CD4-positive, alpha-beta T cell treated with Interleukin-21 for 1 hour (primary cell): ENCODE results near the gene EN2.

Experiments used
- DNase-seq: peaks from one replicate; pipeline ENCODE4 v3.0.0-alpha.2; 2020

The EN2 gene

DNA sequence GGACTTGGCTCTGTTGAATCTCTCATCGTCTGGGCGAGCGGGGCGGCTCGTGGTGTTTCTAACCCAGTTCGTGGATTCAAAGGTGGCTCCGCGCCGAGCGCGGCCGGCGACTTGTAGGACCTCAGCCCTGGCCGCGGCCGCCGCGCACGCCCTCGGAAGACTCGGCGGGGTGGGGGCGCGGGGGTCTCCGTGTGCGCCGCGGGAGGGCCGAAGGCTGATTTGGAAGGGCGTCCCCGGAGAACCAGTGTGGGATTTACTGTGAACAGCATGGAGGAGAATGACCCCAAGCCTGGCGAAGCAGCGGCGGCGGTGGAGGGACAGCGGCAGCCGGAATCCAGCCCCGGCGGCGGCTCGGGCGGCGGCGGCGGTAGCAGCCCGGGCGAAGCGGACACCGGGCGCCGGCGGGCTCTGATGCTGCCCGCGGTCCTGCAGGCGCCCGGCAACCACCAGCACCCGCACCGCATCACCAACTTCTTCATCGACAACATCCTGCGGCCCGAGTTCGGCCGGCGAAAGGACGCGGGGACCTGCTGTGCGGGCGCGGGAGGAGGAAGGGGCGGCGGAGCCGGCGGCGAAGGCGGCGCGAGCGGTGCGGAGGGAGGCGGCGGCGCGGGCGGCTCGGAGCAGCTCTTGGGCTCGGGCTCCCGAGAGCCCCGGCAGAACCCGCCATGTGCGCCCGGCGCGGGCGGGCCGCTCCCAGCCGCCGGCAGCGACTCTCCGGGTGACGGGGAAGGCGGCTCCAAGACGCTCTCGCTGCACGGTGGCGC is at the start of gene EN2:
Gene EN2, plus strand, starts transcription at position 19 of the 767 bp plus-strand sequence. Its CDS starts 249 bp downstream, at position 268.
- no peak for DNase-seq

DNA sequence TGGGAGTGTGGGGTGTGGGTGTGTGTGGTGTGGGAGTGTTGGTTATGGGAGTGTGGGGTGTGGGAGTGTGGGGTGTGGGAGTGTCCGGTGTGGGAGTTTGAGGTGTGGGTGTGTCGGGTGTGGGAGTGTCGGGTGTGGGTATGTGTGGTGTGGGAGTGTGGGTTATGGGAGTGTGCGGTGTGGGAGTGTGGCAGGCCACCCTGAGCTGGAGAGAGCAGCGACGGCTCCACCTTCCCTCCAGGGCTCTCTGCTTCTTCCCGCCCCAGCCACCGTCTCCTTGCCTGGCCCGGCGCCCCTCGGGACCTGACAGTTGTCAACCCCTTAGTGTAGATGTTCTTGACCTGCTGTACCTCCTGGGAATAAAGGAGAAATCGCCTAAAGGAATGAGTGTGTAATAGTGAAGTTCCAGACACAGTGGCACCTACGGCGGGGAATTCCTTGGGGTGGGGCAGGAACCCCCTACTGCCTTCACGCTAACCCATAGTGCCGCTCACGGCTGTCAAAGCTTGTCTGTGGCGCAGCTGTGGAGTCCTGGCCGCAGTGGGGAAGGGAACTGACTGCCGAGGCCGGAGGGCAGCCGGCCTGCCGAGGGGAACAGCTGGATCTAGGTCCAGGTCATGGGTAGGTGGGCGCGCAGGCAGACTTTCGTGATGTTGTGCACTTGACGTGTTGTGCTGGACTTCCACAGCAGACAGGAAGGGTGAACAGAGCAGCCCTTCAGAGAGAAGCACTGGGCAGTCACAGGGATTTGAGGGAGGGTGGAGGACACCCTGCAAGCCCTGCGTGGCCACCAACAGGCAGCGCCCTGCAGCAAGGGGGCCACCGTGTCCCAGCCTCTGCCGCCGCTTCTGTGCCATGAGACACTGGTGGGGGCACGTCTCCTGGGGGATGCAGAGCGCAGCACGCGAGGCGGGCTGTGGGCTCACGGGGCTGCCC is 49.0 kb upstream of the EN2 start:
- no peak for DNase-seq

DNA sequence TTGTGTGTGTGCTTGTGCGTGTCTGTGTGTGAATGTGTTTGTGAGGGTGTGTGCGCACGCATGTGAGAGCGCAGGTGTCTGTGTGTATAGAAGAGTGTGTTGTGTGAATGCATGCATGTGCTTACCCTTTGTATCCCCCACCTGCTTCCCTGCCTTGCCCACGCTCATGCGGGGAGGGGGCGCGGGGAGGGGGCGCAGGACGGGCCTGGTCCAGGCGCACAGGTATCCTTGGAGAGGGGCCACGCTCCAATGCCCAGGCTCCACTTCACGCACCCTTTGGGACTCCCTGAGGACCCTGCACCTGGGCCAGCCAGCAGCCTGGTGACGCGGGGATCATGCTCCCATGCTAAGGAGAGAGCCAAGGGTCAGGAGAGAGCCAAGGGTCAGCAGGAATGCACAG is 47.9 kb upstream of the EN2 start:
- DNase-seq = no peak

DNA sequence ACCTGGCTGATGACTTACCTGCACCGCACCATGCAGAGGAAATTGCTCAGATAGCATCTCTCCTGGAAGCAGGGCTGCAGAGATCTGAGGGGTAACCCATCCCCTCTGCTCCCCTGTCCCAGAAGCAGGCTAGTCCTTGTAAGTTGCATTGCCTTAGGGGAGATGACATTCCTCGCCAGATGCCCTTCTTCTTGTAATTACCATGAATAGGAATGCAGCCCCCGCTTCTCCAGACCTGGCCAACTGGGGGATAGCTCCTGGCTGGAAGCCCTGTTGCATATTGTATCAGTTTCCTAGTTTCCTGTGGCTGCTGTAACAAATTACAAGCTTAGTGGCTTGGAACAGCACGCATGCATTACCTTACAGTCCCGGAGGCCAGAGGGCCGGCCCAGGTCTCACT is 47.5 kb upstream of the EN2 start:
- no peak for DNase-seq

DNA sequence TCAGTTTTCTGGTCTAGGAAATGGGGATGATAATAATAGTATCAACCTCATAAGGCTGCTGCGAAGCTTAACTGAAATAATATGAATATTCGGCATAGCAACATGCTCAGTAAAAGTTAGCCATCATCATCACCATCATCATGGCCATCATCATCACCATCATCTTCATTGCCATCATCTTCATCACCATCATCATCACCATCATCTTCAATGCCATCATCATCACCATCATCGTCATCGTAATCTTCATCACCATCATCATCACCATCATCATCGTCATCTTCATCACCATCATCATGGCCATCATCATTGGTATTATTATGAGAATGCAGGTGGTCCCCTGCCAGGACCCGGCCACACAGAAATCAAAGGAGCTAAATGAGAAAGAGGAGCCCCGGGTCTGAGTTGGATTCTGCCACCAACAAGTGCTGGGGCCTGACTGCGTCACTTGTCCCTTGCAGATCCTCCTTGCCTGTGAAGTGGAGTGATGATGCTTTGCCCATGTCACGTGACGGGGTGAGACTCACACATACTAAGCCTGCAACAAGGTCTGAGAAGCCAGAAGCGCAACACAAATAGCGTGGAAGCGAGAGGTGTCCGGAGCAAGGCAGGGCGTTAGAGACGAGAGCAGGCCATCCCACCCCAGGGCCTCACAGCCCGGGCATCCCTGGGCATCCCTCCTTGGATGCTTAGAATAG is 46.1 kb upstream of the EN2 start:
- DNase-seq = no peak

DNA sequence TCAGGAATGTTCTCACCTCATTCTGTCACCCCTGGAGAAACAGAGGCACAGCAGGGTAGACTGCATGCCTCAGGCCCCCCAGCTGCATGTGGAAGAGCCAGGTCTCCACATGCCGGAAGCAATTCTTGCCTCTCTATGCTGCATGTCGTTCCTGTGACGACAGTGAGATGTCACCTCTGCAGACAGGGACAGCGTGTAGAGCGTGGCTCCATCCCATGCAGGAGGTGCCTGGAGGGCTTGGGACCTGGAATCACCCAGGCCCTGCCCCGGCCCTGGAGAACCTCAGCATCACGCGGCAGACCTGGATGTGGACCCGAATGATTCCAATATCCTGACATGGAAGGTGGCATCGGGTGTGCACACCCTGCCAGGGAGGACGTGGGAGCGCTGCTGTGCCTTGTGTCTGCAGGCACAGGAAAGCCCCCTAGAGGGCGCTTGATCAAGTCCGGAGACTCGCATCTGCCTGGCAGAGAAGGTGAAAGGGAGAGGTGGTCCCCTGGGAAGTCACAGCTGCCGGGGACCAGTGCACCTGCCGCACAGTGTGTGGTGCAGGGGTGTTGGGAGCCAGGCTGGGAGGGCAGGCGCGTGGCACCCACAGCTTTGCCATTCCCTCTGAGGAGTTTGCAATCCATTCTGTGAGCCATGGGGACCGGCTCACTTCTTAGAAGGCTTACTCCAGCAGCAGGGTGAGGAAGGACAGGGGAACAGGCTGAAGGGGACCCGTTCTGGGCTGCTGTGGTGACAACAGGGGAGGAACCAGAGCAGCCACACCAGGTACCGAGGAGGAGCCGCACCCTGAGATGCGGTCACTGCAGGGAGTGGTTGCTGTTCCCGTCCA is 45.3 kb upstream of the EN2 start:
- peak; percentile 22 for DNase-seq

DNA sequence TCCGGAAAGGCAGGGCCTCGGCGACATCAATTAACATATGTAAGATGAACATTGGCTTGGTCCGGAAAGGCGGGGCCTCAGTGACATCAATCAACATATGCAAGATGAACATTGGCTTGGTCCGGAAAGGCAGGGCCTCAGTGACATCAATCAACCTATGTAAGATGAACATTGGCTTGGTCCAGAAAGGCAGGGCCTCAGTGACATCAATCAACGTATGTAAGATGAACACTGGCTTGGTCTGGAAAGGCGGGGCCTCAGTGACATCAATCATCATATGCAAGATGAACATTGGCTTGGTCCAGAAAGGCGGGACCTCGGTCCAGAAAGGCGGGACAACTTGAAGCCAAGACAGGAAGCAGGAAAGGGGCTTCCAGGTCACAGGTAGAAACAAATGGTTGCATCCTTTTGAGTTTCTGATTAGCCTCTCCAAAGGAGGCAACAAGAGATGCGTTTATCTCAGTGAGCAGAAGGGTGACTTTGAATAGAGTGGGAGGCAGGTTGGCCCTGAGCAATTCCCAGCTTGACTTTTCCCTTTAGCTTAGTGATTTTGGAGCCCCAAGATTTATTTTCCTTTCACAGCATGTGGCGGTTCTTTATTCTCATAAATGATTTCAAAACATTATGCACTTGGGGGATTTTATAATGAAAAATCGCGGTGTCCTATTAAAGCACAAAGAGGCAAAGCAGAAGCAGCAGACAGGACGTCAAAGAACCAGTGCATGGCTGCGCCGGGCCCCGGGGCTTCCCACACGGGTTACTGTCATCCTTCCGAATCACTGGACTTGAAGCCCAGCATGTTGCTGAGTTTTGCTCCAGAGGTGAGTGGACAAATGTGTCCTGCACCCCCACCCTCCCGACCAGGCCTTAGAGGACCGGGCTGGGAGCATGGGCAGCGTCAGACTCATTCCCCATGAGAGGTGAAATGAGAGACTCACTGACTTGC is 43.1 kb upstream of the EN2 start:
- no peak for DNase-seq

DNA sequence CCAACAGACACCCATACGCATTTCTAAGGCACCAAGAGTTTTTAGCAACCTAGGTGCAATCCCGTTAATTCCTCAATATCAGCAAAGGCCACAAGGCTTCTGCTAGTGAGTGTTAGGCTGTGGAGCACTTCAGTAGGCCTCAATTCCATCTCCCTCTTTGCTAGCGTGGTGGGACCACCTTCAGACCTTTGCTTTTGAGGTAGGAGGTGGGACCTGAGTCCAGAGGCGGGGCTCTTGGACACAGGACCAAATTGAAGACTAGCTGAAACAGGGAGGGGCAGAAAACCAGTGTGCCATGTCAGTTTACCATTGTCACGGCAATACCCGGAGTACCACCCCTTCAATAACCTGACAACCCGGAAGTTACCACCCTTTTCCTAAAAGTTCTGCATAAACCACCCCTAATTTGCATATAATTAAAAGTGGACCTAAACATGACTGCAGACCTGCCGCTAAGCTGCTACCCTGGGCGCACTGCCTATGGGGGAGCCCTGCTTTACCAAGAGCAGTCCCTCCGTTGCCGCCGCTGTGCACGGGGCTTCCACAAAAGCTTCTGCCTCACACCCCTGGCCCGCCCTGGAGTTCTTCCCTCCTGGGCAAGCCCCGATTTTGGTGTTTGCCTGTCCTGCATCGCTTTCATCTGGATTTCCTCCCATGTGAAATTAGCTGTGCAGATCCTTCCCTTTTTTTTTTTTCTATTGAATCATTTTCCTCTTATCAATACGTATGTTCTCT is 41.1 kb upstream of the EN2 start:
- DNase-seq = no peak

DNA sequence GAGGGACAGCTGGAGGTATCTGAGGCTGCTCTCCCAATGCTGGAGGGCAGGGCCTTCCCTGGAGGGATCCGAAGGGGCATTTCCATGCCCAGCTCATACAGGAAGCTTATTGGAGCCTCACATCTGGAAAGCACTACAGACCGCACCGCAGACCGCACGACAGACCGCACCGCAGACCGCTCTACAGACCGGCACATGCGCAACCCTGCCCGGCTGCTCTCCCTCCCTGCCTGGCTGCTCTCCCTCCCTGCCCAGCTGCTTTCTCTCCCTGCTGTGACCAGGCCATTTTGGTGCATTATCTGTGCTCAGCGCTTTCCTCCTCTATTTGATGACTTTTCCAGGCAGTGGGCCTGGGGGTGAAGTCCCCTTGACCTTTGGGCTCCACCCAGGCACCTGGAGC is 39.6 kb upstream of the EN2 start:
- DNase-seq = no peak

DNA sequence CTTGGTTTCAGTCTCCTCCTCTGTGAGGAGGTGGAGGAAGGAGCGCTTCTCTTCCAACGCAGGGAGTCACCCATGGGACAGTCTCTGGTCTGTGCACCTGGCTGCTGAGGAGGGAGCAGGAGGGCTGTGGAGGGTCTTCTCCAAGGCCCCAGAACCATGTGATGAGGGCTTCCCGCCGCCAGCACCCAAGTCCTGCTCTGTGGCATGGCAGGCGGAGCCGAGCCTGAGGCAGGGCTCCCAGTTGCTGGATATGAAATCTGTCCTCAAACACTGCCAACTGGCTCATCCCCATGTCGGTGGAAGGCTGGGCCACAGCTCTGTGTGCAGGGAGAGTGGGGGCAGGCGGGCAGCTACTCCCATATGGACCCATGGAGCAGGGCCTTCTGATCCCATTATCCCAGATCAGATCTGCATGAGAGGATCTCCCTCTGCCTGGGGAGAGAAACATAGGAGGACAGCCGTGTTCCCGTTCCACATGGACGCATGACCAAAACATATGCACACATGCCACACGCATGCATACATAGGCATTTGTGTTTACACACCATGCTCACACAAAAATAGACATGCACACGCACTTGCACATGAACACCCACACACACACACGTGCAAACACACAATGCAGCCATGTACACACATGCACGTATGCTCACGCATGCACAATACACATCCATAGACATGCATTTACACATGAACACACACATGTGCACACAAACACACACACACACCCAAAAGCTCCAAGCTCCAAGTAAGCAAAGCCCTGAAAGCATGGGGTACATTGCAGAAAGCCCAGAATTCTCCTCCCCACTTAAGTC is 38.8 kb upstream of the EN2 start:
- no peak for DNase-seq

DNA sequence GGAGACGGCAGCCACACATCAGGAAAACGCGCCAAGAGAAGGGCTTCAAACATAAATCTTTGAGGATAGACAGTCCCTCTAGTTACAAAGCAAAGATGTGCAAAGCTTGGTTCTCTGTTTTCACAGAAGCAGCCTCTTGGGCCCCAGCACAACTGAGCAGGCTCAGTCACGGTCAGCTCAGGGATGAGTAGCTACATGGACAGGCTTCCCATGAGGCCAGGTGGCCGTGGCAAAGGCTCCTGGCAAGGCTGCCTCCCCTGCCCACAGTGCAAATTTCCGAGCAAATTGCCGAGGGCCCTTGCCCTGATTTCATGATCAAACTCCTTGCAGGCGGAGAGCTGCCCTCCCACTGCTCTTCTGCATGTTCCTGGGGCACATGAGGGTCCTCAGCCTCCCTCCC is 37.8 kb upstream of the EN2 start:
- no peak for DNase-seq

DNA sequence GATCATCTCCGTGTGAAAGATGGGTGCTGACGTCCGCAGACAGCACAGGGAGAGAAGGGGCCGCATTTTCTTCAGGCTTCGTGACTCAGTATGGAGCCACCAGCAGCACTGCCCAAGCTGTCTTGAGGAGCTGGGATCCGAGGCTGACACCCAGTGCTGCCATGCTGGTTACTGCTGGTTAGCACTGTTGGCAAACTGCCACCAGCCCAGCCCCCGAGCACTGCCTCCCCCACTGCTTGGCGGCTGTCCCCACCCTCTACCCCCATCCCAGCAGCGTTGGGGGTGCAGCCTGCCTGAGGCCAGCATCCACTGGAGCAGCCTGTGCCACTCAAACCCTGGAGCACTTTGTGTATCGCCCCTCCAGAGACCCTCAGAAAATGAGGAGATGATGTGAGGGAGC is 35.8 kb upstream of the EN2 start:
- DNase-seq = no peak

DNA sequence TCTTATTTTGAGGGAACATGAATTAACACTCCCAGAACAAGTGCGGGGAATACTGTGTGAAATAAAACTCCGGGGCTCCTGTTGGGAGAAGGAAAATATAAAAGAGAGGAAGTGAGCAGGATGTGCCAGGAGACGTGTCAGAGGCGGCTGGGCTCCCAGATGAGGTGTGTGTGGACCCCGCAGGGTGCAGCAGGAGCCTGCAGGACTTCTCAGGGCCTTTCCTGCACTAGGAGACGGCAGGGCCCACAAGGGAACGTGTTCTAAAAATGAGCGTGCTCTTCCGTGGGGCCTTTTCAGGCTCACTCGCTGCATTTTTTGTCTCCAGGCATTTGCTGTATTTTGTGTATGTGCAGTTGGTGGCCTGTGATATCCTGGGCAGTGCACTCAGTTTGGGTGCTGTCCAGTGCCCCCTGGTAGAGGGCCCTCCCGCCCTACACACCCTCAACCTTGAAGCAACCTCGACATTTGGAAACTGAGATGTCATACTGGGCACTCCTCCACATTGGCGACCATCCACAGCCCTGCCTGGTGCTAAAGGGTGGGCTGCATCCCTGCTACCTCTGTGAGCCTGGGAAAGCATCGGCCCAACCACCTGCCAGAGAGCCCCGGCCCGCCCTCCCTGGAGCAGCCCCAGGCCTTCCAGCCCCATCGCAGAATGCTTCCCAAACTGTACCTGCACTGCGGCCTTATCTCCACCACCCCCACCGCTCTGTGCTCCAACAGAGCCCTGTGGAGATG is 35.2 kb upstream of the EN2 start:
- no peak for DNase-seq

DNA sequence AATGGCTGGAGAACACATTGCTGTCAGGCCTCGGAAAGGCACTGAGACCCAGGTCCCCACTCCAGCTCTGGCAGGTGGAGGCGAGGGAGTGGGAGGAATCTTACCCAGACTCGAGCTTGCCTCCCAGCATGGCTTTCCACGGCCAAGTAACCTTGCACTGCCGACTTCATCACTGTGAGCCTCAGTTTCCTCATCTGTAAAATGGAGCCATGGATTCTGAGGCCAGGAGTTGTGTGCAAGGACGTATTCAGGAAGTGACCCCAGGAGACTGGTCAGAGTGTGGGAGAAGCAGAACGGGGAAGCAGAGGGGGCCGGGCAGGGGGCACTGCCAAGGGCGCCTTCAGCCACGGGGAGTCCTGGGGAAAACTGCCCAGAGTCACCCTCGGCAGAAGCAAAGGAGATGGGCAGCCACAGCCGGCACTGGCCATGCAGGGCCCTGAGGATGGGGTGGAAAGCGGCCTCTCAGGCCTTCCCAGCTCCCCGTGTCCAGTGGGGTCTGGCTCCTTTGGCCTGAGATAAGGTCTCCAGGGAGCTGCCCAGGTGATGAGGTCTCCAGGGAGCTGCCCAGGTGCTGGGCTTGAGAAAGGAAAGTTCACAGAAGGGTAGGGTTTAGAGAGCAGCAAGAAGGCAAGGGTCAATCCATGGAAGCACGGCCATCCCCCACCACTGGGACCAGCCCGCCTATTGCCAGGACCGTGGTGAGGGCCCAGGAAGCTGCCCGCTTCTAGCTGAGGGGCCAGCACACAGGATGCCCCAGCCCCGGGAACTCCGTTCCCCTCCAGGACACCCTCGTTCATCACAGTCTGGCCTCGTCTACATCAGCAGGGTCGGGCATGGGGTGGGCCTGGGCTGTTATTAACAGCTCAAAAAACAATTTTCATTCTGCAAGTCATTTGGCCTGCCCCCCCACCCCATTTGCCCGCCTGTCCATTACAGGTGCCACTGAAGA is 34.3 kb upstream of the EN2 start:
- DNase-seq = no peak

DNA sequence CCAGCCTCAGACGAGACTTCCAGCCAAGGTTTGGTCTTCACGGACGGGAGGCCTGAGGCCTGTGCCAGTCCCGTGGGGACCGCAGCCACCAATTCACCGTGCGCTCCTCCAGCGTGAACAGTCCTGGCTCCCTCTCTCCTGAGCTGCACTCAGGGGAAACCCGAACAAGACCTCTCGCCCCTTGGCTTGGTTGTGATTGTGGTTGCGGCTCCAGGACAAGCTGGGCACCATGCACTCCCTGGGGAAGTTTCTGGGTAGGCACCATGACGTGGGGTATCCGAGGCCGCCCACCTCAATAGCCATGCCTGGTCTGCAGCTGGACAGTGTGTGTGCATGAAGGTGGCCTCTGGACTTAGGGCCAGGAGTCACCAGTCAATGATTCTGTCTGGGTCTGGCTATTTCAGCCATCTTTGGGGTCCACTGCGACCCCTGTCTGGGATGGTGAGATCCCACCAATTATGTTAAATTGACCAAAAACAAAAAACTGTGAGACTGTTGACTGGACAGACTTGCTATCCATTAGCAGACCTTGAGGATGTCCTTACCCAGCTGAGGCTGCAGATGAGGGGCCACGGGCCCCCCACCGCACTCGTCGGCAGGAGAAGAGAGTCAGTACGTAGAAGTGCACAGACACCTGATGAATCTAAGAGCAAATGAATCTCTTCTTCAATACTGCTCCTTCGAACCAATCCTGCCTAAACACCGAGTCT is 33.5 kb upstream of the EN2 start:
- DNase-seq = no peak

DNA sequence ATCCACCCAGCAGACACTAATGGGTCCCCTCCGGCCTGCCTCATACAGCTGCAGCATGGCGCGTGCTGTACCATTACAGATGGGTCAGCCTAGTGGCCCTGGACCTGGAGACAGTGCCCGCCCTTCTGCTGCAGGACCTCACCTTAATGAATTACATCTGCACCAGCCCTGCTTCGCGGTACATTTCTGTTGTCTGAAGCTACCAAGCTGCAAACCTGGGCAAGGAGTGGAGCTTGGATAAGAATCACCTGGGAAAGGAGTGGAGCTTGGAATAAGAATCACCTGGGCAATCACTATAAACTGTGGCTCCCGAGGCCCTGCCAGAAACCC is 33.0 kb upstream of the EN2 start:
- no peak for DNase-seq

DNA sequence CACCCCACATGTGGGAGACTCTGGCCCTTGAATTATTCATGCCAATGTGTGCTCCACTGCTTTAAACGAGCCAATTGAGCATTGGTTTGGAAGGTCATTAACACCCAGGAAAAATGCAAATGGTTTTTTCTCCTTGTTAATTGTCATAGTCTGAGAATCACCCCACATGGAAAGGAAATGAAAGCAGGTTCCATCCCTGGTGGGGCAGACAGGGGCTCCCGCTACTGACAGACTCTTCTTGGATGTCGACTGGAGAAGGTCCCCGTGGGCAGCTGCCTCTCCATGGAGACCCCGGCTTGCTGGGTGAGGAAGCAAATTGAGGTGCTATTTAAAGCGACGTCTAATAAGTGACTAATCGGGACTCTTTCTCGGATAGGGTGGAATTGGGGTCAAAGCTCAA is 32.0 kb upstream of the EN2 start:
- no peak for DNase-seq
